Measurements from ENCODE around the gene DPH2. TPM values are rescaled to one million over a fixed set of nuclear protein-coding genes. Genes with fewer than 3 reads are reported as not detected.

Gene DPH2
- total RNA-seq, 4 donors from 2014 or later, result 27.8 to 64.4 (median 39.8) TPM

DNA sequence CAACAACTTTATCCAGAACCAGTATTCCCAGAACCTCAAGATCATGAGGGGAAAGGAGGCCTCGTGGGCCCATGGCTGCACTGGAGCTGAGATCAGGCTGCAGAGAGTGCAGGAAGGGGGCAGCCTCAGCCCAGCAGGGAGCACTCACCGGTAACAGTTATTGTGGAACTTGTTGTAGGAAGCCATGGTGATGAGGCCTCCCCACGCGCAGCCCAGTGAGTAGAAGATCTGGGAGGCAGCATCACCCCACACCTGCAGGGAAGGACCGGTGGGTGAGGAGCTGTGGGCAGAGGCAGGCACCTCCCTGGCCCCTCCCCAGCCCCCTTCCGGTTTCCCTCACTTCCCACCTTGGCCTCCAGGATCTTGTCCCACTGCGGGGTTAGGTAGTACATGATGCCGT lies 32.4 kb downstream of the DPH2 start:
- H3K36me3 ChIP-seq, result peaks cover 30% of the 10 kb centered on the region
- H3K4me1 ChIP-seq, result peaks cover 5% of the 10 kb centered on the region

DNA sequence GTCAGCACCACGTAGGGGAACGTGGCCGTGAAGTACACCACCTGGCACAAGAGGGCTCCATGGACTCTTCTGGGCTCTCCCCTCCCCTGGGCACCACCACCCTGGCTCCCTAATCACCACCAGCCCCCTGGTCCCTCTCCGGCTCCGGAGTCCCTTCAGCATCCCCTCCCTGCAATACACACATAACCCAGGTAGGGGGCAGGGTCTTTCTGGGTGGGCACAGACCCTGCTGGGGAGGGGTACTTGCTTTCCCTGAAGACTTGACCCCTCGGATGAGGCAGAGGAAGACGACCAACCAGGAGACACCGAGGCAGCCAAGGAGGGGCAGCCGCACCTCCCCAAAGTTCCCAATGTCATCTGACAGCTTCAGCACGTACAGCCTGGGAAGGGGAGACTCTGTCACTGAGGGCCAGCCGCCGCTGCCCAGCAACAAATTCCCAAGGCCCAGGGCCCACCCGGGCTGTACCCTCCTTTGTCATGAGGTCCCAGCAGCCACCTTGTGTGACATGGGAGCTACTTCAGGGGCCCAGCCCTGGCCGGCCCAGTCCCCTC lies 32.9 kb downstream of the DPH2 start:
- Histone ChIP-seq H3K27me3 (no peaks in the 10 kb centered on the region), H3K9me3 (no peaks in the 10 kb centered on the region), H3K4me1 (peaks cover 5% of the 10 kb centered on the region), H3K27ac (no peak overlapping the region), H3K36me3 (peaks cover 34% of the 10 kb centered on the region), H3K4me3 (no peak overlapping the region)
- WGBS, result 94% methylated on average over 7 of the region's 14 CpGs
- no peak for DNase-seq (ENCODE audit: low spot score in 2 of 2)
- TF ChIP-seq, protein P1, sequence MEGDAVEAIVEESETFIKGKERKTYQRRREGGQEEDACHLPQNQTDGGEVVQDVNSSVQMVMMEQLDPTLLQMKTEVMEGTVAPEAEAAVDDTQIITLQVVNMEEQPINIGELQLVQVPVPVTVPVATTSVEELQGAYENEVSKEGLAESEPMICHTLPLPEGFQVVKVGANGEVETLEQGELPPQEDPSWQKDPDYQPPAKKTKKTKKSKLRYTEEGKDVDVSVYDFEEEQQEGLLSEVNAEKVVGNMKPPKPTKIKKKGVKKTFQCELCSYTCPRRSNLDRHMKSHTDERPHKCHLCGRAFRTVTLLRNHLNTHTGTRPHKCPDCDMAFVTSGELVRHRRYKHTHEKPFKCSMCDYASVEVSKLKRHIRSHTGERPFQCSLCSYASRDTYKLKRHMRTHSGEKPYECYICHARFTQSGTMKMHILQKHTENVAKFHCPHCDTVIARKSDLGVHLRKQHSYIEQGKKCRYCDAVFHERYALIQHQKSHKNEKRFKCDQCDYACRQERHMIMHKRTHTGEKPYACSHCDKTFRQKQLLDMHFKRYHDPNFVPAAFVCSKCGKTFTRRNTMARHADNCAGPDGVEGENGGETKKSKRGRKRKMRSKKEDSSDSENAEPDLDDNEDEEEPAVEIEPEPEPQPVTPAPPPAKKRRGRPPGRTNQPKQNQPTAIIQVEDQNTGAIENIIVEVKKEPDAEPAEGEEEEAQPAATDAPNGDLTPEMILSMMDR (IDR thresholded peaks at IDR 0.05), result no peak
- no peak for TF ChIP-seq POLR2A (IDR thresholded peaks at IDR 0.05)
- no peak for TF ChIP-seq EP300 (IDR thresholded peaks at IDR 0.05)
- no peak for TF ChIP-seq POLR2AphosphoS5 (IDR thresholded peaks at IDR 0.05)

More for the DNA sequence above, 32.4 kb downstream of the DPH2 start:
- TF ChIP-seq EP300 (IDR thresholded peaks at IDR 0.05) (no peak), POLR2AphosphoS5 (IDR thresholded peaks at IDR 0.05) (no peak), POLR2A (IDR thresholded peaks at IDR 0.05) (no peak)
- TF ChIP-seq, protein P1 (IDR thresholded peaks at IDR 0.05), result no peak
- H3K27me3 ChIP-seq, result no peaks in the 10 kb centered on the region
- H3K27ac ChIP-seq, result no peak overlapping the region
- H3K4me3 ChIP-seq, result no peak overlapping the region
- no peak for DNase-seq (ENCODE audit: low spot score in 2 of 2)
- no peaks in the 10 kb centered on the region for H3K9me3 ChIP-seq
- WGBS, result 77% methylated on average over 8 of the region's 8 CpGs

DNA sequence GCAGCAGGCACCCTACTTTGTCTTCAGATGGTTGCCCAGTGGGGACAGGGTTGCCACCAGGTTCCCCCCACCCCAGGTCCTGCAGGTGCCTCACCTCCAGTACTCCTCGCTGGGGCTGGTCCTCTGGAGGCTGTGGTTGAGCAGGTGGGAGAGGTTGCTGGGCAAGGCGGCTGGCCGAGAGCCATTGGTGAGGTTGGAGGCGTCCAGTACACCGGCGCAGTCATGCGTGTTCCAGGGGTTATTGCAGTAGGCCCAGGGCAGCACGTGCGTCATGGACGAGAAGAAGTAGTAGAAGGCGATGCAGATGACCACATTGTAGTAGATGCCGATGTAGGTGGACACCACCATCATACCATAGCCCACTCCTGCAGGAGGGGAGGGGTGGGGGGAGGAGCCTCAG lies 38.4 kb downstream of the DPH2 start:
- Histone ChIP-seq H3K36me3 (peaks cover 12% of the 10 kb centered on the region), H3K4me1 (peaks cover 10% of the 10 kb centered on the region), H3K27me3 (no peaks in the 10 kb centered on the region), H3K4me3 (no peak overlapping the region), H3K9me3 (no peaks in the 10 kb centered on the region), H3K27ac (no peak overlapping the region)
- TF ChIP-seq EP300 (IDR thresholded peaks at IDR 0.05) (no peak), POLR2AphosphoS5 (IDR thresholded peaks at IDR 0.05) (no peak)
- TF ChIP-seq, protein P1 (IDR thresholded peaks at IDR 0.05), result no peak
- WGBS, result 96% methylated on average over 6 of the region's 12 CpGs
- no peak for DNase-seq (ENCODE audit: low spot score in 2 of 2)

DNA sequence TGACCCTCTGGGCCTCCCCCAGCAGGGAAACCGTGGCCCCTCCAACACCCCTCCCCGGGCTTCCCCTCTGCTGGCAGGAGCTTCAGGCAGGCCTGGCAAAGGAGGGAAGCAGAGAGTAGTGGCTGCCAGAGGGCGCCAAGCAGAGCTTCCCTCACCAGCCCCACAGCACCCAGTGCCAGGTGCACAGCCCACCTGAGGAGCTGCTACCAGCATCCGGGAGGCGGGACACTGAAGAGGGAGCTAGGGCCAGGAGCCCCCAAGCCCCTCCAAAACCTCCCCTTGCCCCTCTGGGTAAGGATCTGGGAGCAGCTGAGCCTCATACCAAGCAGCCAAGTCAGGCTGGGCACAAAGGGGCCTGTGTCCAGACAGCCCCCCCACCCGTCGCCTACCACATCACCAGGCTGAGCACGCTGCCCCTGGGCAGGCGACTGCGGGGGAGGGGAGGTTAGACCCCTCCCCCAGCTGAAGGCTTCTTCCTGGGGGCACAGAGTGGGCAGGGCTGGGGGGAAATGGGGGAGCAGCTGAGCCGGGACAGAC lies 41.2 kb downstream of the DPH2 start:
- Histone ChIP-seq H3K27me3 (no peaks in the 10 kb centered on the region), H3K36me3 (peaks cover 12% of the 10 kb centered on the region), H3K9me3 (no peaks in the 10 kb centered on the region), H3K4me1 (peaks cover 28% of the 10 kb centered on the region), H3K4me3 (no peak overlapping the region), H3K27ac (no peak overlapping the region)
- no peak for DNase-seq (ENCODE audit: low spot score in 2 of 2)
- no CpG with 5 or more reads among the region's 11 CpGs for WGBS
- TF ChIP-seq, protein P1 (IDR thresholded peaks at IDR 0.05), result no peak
- TF ChIP-seq EP300 (IDR thresholded peaks at IDR 0.05) (no peak), POLR2A (IDR thresholded peaks at IDR 0.05) (no peak), POLR2AphosphoS5 (IDR thresholded peaks at IDR 0.05) (no peak)

DNA sequence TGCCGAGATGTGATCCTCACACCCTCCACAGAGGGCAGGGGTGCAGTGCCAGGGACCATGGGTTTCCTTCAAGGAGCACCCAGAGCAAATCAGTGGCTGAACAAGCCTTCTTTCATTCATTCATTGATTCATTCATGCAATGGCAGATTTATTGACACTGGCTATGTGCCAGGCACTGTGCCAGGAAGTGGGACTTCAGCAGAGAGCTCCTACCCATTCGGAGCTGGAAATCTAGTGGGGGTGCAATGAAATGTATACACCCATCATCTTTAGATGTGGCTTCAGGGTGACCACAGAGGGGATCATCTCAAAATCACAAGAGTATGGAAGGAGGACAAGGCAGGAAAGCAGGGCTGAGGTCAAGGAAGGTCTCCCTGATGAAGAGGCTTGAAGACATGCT lies 42.6 kb downstream of the DPH2 start:
- Histone ChIP-seq H3K9me3 (no peaks in the 10 kb centered on the region), H3K36me3 (peaks cover 8% of the 10 kb centered on the region), H3K27me3 (no peaks in the 10 kb centered on the region), H3K27ac (no peak overlapping the region), H3K4me1 (peaks cover 28% of the 10 kb centered on the region), H3K4me3 (no peak overlapping the region)
- DNase-seq (ENCODE audit: low spot score in 2 of 2), result no peak
- TF ChIP-seq EP300 (IDR thresholded peaks at IDR 0.05), result no peak
- no peak for TF ChIP-seq POLR2AphosphoS5 (IDR thresholded peaks at IDR 0.05)
- TF ChIP-seq POLR2A (IDR thresholded peaks at IDR 0.05), result no peak
- TF ChIP-seq, protein P1 (IDR thresholded peaks at IDR 0.05), result no peak
- 60% methylated on average over 2 of the region's 2 CpGs for WGBS
